Thoracic aorta (tissue), 2 donors: Measurements from ENCODE around the gene DSCAM. TPM values are rescaled to one million over a fixed set of nuclear protein-coding genes. Genes with fewer than 3 reads are reported as not detected.

Experiments
- ATAC-seq: fragments of 150-250 bp; one replicate; pipeline ENCODE4 v1.8.0; 2017; ENCODE audit warnings: low read depth; ENCODE audit not compliant: insufficient number of reproducible peaks, low FRiP score
- DNase-seq: peaks from one replicate; pipeline ENCODE4 v3.0.0-alpha.2; 2020; ENCODE audit warnings: low spot score
- H3K27ac ChIP-seq, 2 donors: fragments of 200-600 bp; sonication (generic); 1 replicate in 1 of 2; 2 replicates in 1 of 2; pipeline ENCODE4 v1.5.1; 2016; ENCODE audit warnings: mild to moderate bottlenecking in 2 of 2, moderate library complexity in 2 of 2
- H3K27me3 ChIP-seq: fragments of 200-600 bp; sonication (generic); replicated peaks from 2 replicates; pipeline ENCODE4 v1.6.0; 2016; ENCODE audit warnings: mild to moderate bottlenecking; ENCODE audit not compliant: insufficient read depth
- H3K36me3 ChIP-seq: fragments of 200-600 bp; sonication (generic); one replicate; pipeline ENCODE4 v1.5.1; 2016
- H3K4me1 ChIP-seq, 2 donors: fragments of 200-600 bp; sonication (generic); 1 replicate in 1 of 2; 2 replicates in 1 of 2; pipeline versions ENCODE4 v1.5.1 to v1.6.0; 2016; ENCODE audit warnings: low read depth in 2 of 2, mild to moderate bottlenecking in 1 of 2; ENCODE audit not compliant: control insufficient read depth in 1 of 2
- H3K4me3 ChIP-seq: fragments of 200-600 bp; sonication (generic); 2 replicates; pipeline ENCODE4 v1.5.1; 2016; ENCODE audit warnings: mild to moderate bottlenecking
- H3K9me3 ChIP-seq: fragments of 200-600 bp; sonication (generic); 2 replicates; pipeline ENCODE4 v1.5.1; 2016
- CTCF ChIP-seq: fragments of 200-600 bp; sonication (generic); IDR thresholded peaks from one replicate; pipeline ENCODE4 v1.5.1; 2019; ENCODE audit warnings: antibody characterized with exemption
- total RNA-seq, 2 donors: library from RNA; depleted of rRNA; stranded (reverse); fragments of >200 nt; gene quantifications; one replicate each; pipeline versions ENCODE4 v1.1.0 to v1.2.3, GENCODE V29; 2016

The DSCAM gene
- total RNA-seq, 2 donors from 2014 or later = not detected

GRCh38 chr21:40562242-40563002 is 284.5 kb downstream of the DSCAM start:
- H3K4me1 ChIP-seq = no peaks in the 10 kb centered on the region
- H3K36me3 ChIP-seq = no peaks in the 10 kb centered on the region
- ATAC-seq = no peak
- DNase-seq = no peak
- H3K9me3 ChIP-seq = no peaks in the 10 kb centered on the region
- no peak overlapping the region for H3K27ac ChIP-seq
- H3K4me3 ChIP-seq = no peak overlapping the region
- no peak for TF ChIP-seq CTCF
- H3K27me3 ChIP-seq = no peaks in the 10 kb centered on the region

- Histone ChIP-seq H3K27ac (no peak overlapping the region), H3K9me3 (no peaks in the 10 kb centered on the region), H3K4me1 (no peaks in the 10 kb centered on the region), H3K36me3 (no peaks in the 10 kb centered on the region), H3K4me3 (no peak overlapping the region), H3K27me3 (no peaks in the 10 kb centered on the region)
- TF ChIP-seq CTCF = no peak
- no peak for DNase-seq
- ATAC-seq = no peak
Observed at GRCh38 chr21:40556442-40556968, 290.5 kb downstream of the DSCAM start.

GRCh38 chr21:40555021-40555528 is 291.9 kb downstream of the DSCAM start:
- no peak for TF ChIP-seq CTCF
- Histone ChIP-seq H3K27me3 (no peaks in the 10 kb centered on the region), H3K4me3 (no peak overlapping the region), H3K27ac (no peak overlapping the region), H3K9me3 (no peaks in the 10 kb centered on the region), H3K4me1 (no peaks in the 10 kb centered on the region), H3K36me3 (no peaks in the 10 kb centered on the region)
- DNase-seq (no peak), ATAC-seq (no peak)

- ATAC-seq = no peak
- no peaks in the 10 kb centered on the region for H3K27me3 ChIP-seq
Observed at GRCh38 chr21:40553781-40554180, 293.2 kb downstream of the DSCAM start.

More at GRCh38 chr21:40553781-40554180, 293.2 kb downstream of the DSCAM start:
- Histone ChIP-seq H3K4me3 (no peak overlapping the region), H3K36me3 (no peaks in the 10 kb centered on the region), H3K4me1 (no peaks in the 10 kb centered on the region), H3K27ac (no peak overlapping the region), H3K9me3 (no peaks in the 10 kb centered on the region)
- DNase-seq = no peak
- TF ChIP-seq CTCF = no peak
